Fibroblast of peridontal ligament (primary cell): ENCODE data around the gene CHAT.

Experiments used
- DNase-seq: peaks from one replicate; pipeline ENCODE4 v3.0.0-alpha.2; 2010; ENCODE audit errors: extremely low read depth

The CHAT gene

DNA sequence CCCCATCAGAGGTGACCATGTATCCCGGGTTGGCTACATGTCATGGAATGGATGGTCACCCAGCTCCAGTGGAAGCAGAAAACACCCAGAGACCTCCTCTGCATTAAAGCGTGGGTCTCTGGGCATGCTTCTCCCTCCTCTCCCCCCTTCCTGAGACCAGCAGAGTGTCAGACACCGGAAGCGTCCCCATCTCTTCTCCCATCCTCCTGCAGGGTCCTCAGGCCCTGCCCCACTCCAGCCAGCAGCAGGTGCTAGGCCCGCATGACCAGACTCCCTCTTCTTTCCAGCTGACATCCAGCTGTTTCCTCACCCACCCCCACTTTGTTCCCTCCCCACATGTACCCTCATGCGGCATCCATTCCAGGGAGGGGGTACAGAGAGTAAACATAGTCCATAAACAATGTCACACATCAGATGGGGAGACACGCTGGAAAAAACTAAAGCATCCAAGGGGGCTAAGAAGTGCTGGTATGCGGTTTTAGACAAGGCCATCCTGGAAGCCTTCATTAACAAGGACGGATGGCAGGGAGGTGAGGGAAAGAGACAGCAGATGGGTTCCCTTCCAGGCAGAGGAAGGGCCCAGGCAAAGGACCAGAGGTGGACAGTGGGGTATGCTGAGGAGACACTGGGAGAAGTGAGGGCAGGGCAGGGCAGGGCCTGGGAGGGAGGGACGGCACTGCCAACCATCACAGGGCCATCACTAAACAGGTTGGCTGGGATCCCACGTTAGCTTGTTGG is 16.2 kb upstream of the CHAT start:
- DNase-seq = no peak

DNA sequence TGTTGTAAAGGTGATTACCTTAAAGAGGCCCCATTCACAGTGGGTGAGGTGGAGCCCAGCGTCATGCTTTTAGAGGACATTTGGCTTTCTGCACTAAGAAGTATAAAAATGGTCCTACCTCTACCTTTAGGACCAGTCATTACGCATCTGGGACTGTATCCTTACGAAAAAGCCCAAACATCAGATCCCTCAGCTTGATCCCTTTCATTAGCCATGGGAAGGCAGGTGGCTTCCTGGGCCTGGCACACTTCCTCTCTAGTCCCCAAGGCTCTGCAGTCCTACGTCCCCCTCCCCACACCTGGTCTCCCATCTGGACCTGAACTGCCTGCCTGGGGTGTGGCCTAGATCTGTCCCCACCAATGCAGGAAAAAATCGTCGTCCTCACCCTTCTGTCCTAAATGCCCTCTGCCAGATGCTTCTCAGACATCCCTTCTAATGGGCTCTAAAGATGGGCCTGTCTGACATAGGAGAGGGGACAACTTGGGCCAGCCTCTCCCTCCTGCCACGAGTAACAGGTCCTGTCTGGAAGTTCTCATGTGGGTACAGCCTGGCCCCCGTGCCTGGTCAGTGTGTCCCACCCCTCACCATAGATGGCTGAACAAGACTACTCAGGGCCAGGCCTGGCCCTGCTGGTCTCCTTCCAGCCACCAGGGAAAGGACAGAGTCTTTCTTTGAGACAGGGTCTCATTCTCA is 15.5 kb upstream of the CHAT start:
- DNase-seq = no peak

DNA sequence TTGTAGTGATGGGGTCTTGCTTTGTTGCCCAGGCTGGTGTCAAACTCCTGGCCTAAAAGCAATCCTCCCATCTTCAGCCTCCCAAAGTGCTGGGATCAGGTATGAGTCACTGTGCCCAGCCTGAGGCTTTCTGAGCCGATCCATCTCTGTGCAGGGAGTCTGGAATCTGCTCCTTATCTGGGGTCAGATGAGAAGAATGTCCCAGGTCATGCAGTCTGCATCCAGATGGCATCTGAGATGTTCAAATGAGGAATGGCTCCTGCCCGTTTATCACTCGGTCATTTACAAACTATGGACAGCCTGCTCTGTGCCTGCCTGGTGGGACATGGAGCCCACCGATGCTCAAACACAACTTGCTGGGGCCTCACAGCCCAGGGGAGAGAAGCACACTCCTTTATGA is 14.9 kb upstream of the CHAT start:
- no peak for DNase-seq

DNA sequence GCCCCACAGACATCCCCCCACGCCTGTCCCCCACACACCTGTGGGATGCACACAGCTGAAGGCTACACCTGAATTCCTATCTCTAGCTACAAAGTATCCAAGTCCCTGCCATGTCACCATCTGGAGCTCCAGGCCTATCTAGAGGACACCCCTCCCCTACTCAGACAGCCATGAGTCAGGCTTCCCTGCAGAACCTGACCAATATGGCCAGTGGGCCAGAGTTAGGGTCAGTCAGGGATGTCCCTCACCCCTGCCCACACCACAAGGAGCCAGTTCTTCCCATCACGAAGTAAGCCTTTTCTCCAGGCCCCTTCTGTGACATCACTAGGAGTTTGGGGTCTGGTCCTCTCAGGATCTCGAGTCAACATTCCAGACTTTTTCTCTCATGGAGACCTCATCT is 14.3 kb upstream of the CHAT start:
- DNase-seq = no peak

DNA sequence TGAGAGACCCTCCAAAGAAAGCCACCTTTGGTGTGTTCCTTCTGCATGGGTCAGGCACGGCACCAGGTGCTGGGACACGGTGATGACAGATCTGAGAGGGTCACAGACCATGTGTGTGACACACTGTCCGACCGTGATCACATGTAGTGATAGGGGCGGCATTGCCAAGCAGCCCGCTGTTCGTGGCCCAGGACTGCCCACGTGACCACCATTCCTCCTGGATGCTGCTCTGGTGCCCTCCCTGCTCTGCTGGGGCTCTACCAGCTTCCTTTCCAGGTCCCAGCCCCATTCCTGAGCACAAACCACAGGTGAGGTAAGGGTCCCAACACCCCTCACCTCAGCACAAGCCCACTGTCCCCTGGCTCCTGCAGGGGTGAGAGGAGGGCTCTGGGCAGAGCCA is 13.8 kb upstream of the CHAT start:
- DNase-seq = no peak

DNA sequence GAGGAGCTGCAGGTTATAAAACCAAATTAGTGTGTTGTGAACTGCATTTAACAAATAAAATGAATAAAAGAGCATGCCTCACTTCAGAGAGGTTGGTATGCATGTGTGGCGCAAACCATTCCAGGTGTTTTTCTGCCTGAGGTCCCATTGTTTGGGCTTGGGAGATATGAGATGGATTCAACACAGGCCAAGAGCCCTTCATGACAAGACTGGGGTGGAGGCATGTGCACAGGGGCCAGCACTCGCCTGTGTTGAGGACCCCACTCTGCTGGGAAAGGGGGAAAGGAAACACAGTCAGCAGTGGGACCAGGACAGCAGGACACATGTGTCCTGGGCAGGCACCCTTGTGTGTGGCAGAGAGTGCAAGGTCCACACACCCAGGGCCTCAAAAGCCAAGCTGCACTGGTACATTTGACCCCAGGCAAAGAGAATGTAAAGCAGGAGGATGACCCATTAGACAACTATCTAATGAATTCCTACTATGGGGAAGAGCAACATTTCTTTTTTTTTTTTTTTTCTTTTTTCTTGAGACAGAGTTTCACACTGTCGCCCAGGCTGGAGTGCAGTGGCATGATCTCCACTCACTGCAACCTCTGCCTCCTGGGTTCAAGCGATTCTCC is 12.9 kb upstream of the CHAT start:
- no peak for DNase-seq

DNA sequence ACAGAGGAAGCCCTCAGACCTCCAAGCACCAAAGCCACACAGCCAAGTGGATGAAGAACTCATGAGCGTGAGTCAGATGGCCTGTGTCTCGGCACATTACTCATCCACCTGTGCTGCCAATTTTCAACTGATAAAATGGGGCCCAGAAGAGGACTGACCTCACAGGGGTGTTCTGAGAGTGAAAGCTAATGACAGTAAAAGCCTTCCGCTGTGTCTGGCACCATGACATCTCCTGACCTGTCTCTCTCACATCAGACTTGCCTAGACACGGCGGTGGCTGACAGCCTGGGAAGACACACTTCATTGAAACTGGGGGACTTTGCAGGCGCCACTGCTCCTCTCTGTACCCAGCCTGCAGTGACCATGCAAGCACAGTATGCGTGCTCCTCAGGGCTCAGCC is 12.0 kb upstream of the CHAT start:
- DNase-seq = no peak

DNA sequence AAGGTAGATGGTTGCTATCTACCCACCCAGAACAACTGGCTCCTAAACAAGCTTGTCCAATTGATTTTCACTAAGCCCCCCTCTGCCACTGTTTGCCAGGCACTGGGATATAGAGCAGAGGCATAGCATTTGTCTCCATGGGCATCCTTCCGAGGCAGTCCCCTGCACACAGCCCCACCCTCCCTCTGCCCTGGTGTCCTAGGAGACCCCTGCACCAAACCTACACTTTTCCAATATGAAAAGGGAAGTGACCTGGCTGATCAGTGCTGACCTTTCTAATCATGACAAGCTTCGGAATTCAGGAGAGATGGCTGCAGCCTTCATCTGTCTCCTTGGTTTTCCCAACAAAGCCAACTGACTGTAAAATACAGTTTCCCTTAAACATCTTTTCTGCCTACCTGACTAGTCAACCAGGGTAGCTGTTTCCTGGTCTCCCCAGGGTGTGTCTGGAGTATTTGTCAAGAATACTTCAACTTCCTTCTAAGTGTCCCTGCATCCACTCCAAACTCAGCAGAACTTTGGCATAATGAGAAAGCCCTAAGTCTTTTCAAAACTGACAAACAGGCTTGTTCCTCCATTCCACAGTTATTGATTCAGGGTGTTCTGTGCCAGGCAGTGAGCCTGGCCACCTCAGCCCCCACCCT is 11.3 kb upstream of the CHAT start:
- no peak for DNase-seq

DNA sequence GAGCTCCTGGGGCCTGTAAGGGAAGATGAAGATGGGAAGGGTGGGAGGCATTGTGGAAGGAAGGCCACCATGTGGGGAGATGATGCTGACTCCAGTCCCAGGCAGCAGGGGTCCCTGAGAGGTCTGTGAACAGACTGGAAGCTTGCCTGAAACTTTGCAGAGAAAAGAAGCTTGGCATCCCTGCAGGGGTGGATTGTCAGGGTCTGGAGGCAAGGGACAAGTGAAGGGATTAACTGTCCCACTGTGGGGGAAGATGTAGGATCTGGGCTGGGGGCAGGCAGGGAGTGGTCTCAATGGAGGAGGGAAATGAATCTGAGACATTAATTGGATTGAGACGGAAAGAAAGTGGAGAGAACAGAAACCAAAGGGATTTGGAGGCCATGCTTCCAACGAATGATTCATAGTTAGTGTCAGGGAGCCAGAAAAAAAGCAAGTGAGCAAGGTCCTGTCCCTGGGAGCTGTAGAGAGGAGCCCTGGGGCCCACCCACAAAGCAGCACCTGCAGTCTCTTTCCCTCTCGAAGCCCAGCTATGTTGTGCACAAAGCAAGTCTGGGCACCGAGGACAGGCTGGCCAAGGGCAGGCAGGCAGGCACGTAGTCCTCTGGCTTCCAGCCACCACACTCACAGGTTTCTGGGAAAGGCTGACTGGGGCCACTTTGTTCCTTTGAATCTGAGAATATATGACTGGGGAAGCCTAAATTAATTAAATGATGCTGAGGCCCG is 8.5 kb upstream of the CHAT start:
- no peak for DNase-seq

DNA sequence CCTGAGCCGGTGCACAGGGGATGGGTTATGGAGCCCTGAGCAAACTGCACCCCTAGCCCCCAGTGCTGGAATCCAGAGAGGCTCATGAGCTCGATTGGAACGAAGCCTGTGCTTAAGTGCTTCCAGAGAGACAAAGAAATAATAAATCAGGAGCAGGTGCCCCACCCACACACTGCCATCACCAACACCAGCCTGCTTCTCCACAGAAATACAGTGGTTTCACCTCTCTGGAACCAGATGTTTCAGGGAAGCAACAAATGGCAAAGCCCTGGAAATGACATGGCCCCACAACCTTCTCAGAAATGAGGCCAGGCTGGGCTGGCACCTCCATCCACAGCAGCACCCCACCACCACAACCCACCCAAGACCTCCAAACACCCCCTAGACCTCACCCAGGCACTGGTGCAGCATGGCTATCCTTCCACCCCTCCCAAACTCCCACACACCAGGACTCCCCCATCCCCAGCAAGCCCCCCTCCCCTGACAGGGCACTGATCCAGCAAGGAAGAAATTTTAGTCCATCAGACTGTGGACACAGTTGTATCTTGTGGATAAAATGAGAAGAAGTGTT is 7.8 kb upstream of the CHAT start:
- no peak for DNase-seq

DNA sequence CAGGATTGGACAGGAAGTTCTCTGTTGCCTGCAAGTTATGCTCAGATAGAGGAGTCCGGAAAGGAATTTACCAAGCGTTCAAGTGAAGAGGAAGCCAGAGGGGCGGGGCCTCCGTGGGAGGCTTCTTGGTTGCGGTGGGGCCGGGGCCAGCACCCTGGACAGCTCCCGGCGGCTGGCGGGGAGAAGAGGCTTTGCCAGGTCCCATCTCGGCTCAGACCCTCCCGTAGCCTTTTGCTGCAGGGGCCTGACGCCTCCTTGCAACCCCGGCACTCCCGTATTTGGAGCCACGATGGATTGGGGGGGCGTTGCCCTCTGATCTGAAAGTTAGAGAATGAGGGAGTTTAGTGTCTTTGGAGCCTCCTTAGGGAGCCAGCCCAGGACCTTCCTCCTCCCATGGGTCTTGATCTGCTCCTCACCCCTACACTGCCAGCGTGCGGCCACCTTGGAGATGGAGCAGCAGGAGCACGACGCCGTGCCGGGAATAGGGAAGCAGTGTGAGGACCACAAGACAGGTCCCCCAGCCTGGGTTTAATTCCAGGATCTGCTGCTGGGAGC is 6.8 kb upstream of the CHAT start:
- DNase-seq = peak; percentile 41

DNA sequence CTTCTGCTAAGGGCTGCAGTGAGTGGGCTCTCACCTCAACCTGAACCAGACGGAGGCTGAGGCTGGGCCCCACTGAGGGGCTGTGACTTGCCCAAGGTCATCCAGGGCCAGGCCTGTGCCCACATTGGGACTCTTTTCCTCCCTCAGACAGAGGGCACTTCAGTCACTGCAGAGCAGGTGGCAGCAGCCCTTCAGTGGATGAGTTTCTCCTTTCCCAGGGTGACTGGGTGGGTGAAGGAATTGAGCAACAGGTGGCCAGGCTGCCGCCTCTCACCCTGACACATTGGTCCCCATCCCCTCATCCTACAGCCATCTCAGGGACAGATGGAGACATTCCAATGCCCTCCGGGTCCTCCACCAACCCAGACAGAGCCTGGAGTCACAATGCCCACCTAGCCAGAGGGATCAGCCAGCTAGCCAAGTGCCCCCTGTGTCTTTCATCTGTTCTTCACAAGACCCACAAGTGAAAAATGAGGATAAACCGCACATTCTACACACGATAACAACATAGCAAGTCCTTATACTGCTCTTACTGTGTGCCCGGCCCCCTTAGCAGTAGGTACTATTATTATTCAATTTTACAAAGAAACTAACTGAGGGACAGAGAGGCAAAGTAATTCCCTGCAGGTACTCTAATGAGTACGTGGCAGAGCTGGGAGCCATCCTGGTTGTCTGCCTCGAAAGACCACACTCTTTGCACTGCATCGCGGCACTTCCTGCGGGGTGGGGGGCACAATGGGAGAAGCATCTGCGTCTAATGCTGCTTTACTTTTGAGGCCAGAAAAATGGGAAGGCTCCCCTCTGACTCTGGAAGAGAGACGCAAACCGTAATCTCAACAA is 5.5 kb upstream of the CHAT start:
- no peak for DNase-seq

DNA sequence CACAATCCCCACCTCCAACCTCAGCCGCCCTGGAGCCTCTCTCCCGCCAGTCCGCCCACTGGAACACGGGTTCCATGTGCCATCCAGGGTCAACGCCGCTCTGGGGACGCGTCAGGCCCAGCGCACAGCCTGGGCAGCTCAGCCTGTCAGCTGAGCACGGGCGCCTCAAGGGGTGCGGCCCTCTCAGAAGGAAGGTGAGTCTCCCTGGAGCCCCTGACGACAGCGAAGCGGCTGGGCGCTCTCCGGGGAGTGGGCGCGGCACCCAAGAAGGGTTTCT is 4.9 kb upstream of the CHAT start:
- DNase-seq = no peak

DNA sequence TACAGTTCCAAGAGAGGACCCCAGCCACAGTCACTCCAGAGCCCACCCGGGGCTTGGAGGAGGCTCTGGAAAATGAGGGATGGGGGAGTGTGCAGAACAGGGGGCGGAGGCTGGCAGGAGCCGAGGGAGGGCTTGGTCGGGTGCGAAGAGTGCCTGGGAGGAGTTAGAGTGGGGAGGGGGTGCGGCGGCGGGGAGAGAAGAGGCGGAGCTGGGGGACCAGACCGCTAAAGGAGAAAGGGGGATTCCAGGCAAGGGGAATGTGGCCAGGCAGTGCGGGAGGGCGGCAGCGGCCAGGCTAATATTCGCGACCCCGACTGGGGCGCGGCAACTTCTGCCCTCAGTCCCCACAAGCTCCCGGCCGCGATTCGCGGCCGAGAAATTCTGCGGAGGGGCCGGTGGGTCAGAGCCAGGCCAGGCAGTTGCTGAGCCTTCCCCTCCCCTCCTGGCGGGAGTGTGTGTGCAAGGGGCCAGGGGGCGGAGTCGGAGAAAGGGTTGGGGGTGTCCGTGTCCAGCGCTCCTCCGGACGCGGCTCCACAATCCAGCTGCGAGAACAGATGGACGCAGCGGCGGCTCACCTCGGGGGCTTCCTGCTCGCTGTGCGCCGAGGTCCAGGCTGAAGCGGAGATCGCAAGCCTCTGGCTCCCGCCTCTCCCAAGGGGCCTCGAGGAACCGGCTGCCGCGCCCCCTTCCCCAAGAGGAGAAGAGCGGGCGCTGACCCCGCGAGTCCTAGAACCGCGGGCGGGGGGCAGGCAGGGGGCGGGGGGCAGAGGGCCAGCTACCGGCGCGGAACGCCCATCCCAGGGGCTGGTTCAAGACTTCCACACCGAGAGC is 4.3 kb upstream of the CHAT start:
- DNase-seq = no peak

DNA sequence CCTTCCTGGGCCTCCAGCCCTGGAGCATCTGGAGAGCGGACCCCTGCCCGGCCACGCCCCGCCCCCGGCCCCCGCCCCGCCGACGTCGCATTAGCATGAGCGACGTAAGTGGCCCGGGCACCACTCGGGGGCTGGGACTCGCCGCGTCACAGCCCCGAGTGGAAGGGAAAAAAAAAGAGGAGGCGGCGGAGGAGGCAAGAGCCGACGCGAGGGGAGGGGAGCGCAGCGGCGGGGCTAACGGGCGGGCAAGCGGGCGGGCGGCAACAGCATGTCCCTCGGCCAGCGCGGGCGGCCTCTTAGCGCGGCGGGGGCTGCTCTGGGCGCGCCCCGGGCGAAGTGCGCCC is 3.8 kb upstream of the CHAT start, which contains the start of gene SLC18A3:
SLC18A3 (plus strand) TSS at position 197 of the 344 bp plus-strand sequence. CDS start 431 bp downstream, outside the sequence.
- DNase-seq = no peak

DNA sequence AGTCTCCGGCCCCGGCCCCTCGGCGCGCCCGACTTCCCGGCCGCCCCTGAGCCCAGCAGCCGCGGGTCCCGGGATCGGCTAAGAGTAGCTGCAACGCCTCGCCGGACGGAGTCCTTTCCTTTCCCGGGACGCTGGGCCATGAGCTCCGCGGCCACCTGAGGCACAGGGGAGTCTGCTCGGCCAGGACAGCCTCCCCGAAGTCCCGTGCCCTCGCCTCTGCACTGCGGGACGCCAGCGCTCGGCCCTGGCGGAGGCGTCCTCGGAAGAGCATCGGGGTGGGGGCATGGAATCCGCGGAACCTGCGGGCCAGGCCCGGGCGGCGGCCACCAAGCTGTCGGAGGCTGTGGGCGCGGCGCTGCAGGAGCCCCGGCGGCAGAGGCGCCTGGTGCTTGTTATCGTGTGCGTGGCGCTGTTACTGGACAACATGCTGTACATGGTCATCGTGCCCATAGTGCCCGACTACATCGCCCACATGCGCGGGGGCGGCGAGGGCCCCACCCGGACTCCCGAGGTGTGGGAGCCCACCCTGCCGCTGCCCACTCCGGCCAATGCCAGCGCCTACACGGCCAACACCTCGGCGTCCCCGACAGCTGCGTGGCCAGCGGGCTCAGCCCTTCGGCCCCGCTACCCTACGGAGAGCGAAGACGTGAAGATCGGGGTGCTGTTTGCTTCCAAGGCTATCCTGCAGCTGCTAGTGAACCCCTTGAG is 3.2 kb upstream of the CHAT start:
- DNase-seq = no peak

DNA sequence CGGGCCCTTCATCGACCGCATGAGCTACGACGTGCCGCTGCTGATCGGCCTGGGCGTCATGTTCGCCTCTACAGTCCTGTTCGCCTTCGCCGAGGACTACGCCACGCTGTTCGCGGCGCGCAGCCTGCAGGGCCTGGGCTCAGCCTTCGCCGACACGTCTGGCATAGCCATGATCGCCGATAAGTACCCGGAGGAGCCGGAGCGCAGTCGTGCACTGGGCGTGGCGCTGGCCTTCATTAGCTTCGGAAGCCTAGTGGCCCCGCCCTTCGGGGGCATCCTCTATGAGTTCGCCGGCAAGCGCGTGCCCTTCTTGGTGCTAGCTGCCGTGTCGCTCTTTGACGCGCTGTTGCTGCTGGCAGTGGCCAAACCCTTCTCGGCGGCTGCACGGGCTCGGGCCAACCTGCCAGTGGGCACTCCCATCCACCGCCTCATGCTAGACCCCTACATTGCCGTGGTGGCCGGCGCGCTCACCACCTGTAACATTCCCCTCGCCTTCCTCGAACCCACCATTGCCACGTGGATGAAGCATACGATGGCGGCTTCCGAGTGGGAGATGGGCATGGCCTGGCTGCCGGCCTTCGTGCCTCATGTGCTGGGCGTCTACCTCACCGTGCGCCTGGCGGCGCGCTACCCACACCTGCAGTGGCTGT is 2.5 kb upstream of the CHAT start:
- DNase-seq = no peak

DNA sequence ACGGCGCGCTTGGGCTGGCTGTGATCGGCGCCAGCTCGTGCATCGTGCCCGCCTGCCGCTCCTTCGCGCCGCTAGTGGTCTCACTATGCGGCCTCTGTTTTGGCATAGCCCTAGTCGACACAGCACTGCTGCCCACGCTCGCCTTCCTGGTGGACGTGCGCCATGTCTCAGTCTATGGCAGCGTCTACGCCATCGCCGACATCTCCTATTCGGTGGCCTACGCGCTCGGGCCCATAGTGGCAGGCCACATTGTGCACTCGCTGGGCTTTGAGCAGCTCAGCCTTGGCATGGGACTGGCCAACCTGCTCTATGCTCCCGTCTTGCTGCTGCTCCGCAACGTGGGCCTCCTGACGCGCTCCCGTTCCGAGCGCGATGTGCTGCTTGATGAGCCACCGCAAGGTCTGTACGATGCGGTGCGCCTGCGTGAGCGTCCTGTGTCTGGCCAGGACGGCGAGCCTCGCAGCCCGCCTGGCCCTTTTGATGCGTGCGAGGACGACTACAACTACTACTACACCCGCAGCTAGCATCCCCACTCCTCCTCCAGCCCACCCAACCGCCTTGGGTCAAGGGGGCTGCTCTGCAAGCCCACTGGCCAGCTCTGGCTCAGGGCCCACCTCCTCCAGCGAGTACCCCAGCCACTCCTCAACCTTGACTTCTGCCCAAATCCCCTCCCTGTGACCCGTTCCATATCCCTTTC is 1.9 kb upstream of the CHAT start:
- no peak for DNase-seq
